ENCODE results near the gene PTPRN2. TPM values are rescaled to one million over a fixed set of nuclear protein-coding genes. Genes with fewer than 3 reads are reported as not detected.
"Not testable (repeated sequence)": the region's sequence is repeated elsewhere in the genome, so short reads cannot be mapped to it uniquely, and the experiment has no call there.

Gene PTPRN2
- total RNA-seq, 1 experiment from 2014 or later, result 0.16 TPM

GRCh38 chr7:158343936-158344455 is 243.6 kb downstream of the PTPRN2 start:
- in situ Hi-C loops (cut with HindIII; ENCODE audit: low pct_unique_long_range_greater_than_20kb, low sequenced_read_pairs), result no loop called here
- no peak for DNase-seq (ENCODE audit: low read depth, low spot score)

GRCh38 chr7:158343526-158343925 is 244.1 kb downstream of the PTPRN2 start:
- no peak for DNase-seq (ENCODE audit: low read depth, low spot score)
- in situ Hi-C loops (cut with HindIII; ENCODE audit: low pct_unique_long_range_greater_than_20kb, low sequenced_read_pairs), result no loop called here

DNA sequence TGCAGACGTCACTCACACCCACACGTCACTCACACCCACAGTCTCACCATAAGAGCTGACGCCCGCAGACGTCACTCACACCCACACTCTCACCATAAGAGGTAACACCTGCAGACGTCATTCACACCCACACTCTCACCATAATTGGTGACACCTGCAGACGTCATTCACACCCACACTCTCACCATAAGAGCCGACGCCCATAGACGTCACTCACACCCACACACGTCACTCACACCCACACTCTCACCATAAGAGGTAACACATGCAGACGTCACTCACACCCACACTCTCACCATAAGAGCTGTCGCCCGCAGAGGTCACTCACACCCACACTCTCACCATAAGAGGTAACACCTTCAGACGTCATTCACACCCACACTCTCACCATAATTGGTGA is 246.5 kb downstream of the PTPRN2 start:
- in situ Hi-C loops (cut with HindIII; ENCODE audit: low pct_unique_long_range_greater_than_20kb, low sequenced_read_pairs), result not testable (repeated sequence)

DNA sequence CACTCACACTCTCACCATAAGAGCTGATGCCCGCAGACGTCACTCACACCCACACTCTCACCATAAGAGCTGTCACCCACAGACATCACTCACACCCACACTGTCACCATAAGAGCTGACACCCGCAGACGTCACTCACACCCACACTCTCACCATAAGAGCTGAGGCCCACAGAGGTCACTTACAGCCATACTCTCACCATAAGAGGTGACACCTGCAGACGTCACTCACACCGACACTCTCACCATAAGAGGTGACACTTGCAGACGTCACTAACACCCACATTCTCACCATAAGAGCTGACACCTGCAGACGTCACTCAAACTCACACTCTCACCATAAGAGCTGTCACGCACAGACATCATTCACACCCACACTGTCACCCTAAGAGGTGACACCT is 250.7 kb downstream of the PTPRN2 start:
- in situ Hi-C loops (cut with HindIII; ENCODE audit: low pct_unique_long_range_greater_than_20kb, low sequenced_read_pairs); DNase-seq (ENCODE audit: low read depth, low spot score): not testable (repeated sequence)

More for the DNA sequence above, 246.5 kb downstream of the PTPRN2 start:
- DNase-seq (ENCODE audit: low read depth, low spot score), result not testable (repeated sequence)

DNA sequence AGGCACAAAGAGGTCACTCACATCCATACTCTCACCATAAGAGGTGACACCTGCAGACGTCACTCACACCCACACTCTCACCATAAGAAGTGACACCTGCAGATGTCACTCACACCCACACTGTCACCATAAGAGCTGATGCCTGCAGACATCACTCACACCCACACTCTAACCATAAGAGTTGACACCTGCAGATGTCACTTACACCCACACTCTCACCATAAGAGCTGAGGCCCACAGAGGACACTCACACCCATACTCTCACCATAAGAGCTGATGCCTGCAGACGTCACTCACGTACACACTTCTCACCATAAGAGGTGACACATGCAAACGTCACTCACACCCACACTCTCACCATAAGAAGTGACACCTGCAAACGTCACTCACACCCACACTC is 255.1 kb downstream of the PTPRN2 start:
- DNase-seq (ENCODE audit: low read depth, low spot score); in situ Hi-C loops (cut with HindIII; ENCODE audit: low pct_unique_long_range_greater_than_20kb, low sequenced_read_pairs): not testable (repeated sequence)

GRCh38 chr7:158331826-158332450 is 255.7 kb downstream of the PTPRN2 start:
- DNase-seq (ENCODE audit: low read depth, low spot score); in situ Hi-C loops (cut with HindIII; ENCODE audit: low pct_unique_long_range_greater_than_20kb, low sequenced_read_pairs): not testable (repeated sequence)

- no peak for DNase-seq (ENCODE audit: low read depth, low spot score)
- in situ Hi-C loops (cut with HindIII; ENCODE audit: low pct_unique_long_range_greater_than_20kb, low sequenced_read_pairs), result no loop called here
Observed at GRCh38 chr7:158329686-158330085, 257.9 kb downstream of the PTPRN2 start.

GRCh38 chr7:158329014-158329610 is 258.5 kb downstream of the PTPRN2 start:
- no peak for DNase-seq (ENCODE audit: low read depth, low spot score)
- in situ Hi-C loops (cut with HindIII; ENCODE audit: low pct_unique_long_range_greater_than_20kb, low sequenced_read_pairs), result no loop called here

- DNase-seq (ENCODE audit: low read depth, low spot score), result no peak
- in situ Hi-C loops (cut with HindIII; ENCODE audit: low pct_unique_long_range_greater_than_20kb, low sequenced_read_pairs), result no loop called here
Observed at GRCh38 chr7:158328376-158329013, 259.1 kb downstream of the PTPRN2 start.

DNA sequence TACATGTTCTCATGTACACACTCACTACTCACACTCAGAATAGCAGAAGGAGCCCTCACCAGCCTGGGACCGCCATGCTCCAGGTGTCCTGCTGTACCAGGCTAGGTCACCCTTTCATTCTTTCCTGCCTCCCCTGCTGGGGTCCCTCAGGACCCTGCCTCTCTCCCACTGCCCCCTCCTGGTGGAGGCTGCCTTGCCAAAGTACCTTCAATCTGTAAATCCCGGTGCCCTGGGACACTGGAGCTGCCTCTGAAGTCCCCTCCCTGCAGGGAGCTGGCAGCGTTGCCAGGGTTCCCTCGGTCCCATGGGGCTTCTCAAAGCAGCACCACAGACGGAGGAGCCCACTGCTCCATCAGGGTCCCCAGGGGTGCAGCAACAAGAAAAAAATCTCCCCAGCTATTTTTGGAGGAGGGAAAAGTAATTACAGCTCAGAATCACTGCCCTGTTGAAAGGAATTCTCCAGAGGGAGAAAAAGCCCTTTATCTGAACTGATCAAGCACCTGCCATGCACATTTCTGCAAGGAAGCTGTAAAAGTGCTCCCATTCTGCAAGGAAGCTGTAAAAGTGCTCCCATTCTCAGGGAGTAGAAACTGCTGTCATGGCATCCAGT is 259.9 kb downstream of the PTPRN2 start:
- in situ Hi-C loops (cut with HindIII; ENCODE audit: low pct_unique_long_range_greater_than_20kb, low sequenced_read_pairs), result no loop called here
- DNase-seq (ENCODE audit: low read depth, low spot score), result no peak

GRCh38 chr7:158327012-158327411 is 260.6 kb downstream of the PTPRN2 start:
- DNase-seq (ENCODE audit: low read depth, low spot score), result no peak
- in situ Hi-C loops (cut with HindIII; ENCODE audit: low pct_unique_long_range_greater_than_20kb, low sequenced_read_pairs), result no loop called here

DNA sequence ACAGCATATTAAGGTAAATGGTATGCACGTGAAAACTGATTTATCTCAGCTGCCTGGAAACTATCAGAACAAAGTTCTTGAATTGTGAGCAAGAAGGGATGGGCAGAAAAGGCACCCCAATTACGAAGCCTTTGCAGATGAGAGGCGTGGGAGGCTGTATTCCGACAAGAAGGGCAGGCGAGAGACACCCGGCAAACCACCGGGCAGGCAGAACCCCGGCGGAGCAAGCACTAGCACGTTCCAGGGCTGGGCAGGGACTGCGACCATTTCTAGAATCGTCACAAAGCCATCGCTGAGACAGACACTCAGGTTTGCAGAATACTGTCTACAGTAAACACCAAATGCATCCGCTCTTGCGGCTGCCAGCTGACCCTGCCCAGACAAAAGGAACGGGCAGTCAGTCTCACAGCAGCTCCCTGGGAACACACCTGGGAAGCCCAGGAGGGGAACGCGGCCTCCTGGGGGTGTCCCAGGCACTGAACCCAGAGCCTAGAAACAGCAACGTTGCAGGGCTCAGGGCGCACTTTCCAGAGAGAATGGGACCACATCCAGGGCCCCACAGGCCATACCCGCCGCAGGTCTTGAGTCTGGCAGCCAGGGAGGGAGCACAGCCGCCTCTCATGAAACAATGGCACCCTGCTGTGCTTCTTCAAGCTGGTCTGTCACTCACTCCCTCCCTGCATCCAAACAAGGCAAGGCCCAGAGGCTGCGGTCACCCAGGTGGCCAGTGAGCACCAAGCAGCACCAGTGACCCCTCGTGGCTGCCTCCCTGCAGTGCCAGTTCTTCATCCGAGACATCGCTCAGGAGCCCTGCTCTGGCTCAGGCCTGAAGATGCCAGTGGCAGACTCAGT is 261.9 kb downstream of the PTPRN2 start:
- DNase-seq (ENCODE audit: low read depth, low spot score), result peak; percentile 54
- in situ Hi-C loops (cut with HindIII; ENCODE audit: low pct_unique_long_range_greater_than_20kb, low sequenced_read_pairs), result no loop called here

DNA sequence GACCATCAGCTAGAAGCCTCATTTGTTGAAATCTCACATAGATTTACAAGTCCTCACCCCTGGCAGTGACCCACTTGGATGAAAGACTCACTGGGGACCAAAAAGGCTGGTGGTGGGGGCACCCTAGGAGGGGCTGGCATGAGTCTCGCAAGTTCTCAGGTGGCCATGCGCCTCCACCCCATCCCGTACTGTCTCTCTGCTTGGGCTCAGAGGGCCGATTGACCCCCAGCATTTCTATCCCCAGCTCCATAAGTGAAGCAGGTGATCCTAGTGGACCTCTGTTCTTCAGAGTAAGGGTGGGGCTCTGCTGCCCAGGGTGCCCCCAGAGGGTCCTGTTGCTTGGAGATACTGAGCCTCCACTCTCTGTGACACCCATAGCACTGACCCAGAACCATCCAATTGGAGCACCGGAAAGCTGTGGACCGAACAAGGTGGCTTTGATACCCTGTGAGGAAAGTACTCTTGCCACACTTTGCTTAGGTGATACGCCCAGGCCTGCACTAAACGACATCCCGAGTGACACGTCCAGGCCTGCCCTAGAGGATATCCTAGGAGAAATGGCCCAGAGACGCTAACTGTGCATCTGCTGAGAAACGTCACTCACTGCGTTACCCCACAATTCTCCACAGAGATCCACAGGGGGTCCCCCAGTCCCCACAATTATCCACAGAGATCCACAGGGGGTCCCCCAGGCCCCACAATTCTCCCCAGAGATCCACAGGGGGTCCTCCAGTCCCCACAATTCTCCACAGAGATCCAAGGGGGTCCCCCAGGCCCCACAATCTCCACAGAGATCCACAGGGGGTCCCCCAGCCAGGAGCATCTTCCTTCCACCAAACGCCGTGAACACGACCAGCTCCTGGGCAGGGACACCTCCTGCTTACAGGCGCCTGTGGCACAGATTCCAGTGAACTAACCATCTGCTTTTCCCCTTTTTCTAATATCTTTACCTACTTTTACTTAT is 262.9 kb downstream of the PTPRN2 start:
- DNase-seq (ENCODE audit: low read depth, low spot score), result no peak
- in situ Hi-C loops (cut with HindIII; ENCODE audit: low pct_unique_long_range_greater_than_20kb, low sequenced_read_pairs), result no loop called here

- in situ Hi-C loops (cut with HindIII; ENCODE audit: low pct_unique_long_range_greater_than_20kb, low sequenced_read_pairs), result no loop called here
Observed at GRCh38 chr7:158323741-158324396, 263.8 kb downstream of the PTPRN2 start.

DNA sequence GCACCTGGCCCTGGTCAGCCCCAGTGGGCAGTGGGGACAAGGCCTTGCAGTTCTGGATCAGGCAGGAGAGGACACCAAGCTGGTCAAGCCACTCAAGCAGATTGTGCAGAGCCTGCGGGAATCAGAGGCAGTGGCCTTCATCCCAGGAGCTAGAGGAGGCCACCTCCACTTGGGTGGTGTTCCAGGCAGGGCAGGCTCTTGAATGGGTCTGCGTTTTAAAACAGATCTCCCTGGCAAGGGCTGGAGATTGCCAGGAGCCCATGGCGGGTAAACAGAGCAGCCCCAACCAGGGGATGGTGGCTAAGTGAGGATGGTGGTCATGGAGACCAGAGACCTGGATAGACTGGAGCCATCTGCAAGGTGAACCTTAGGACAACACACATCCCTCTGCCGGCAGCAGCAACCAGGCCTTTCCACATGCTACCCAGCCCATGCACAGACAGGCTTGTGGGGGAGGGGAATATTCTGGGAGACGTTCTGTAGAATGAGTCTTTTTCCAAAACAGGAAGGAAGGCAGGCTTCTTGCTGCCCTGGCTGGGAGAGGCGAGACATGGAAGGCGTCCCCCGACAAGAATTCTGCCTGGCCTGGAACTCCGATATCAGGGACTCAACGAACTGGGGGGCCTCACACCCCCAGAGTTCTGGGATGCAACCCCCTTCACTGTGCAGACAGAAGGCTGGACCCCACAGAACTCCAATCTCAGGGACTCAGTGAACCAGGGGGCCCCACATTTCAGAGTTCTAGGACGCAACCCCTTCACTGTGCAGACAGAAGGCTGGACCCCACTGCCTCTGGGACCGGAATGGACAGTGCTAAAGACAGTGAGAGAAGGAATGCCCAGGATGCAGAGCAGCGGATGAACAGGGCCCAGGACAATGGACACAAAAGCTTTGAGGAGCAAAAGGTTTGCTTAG is 264.8 kb downstream of the PTPRN2 start:
- in situ Hi-C loops (cut with HindIII; ENCODE audit: low pct_unique_long_range_greater_than_20kb, low sequenced_read_pairs), result no loop called here
- no peak for DNase-seq (ENCODE audit: low read depth, low spot score)

More at GRCh38 chr7:158323741-158324396, 263.8 kb downstream of the PTPRN2 start:
- DNase-seq (ENCODE audit: low read depth, low spot score), result no peak

Measured in SK-MEL-5 (cell line).